AG09309 (cell line): ENCODE results near the gene PRMT9.

ENCODE experiments used
- DNase-seq: peaks from one replicate; pipeline ENCODE4 v3.0.0-alpha.2; 2010; ENCODE audit warnings: low read depth
- H3K4me3 ChIP-seq: 2 replicates; pipeline ENCODE4 v1.5.1; 2011; ENCODE audit warnings: mild to moderate bottlenecking, low read depth, low read length, moderate library complexity; ENCODE audit not compliant: control insufficient read depth
- CTCF ChIP-seq: IDR thresholded peaks from 2 replicates; pipeline ENCODE4 v1.5.1; 2011; ENCODE audit warnings: mild to moderate bottlenecking, low read depth, low read length, inconsistent platforms; ENCODE audit not compliant: insufficient read depth, control insufficient read depth; ENCODE audit errors: missing control alignments

Gene PRMT9

GRCh38 chr4:147658501-147658900, 25.5 kb downstream of the PRMT9 start:
- TF ChIP-seq CTCF, result no peak
- no peak overlapping the region for H3K4me3 ChIP-seq

GRCh38 chr4:147655639-147656038, 28.3 kb downstream of the PRMT9 start:
- no peak for DNase-seq
- no peak overlapping the region for H3K4me3 ChIP-seq
- TF ChIP-seq CTCF, result no peak

More at GRCh38 chr4:147658501-147658900, 25.5 kb downstream of the PRMT9 start:
- no peak for DNase-seq

- TF ChIP-seq CTCF, result no peak
- DNase-seq, result no peak
- no peak overlapping the region for H3K4me3 ChIP-seq
Measured at GRCh38 chr4:147651563-147651962, 32.4 kb downstream of the PRMT9 start.

- no peak for DNase-seq
- H3K4me3 ChIP-seq, result no peak overlapping the region
- TF ChIP-seq CTCF, result no peak
Measured at GRCh38 chr4:147648656-147649055, 35.3 kb downstream of the PRMT9 start.

- no peak overlapping the region for H3K4me3 ChIP-seq
- DNase-seq, result no peak
- no peak for TF ChIP-seq CTCF
Measured at GRCh38 chr4:147645099-147645498, 38.9 kb downstream of the PRMT9 start.

- no peak for DNase-seq
- H3K4me3 ChIP-seq, result no peak overlapping the region
- TF ChIP-seq CTCF, result no peak
Measured at GRCh38 chr4:147644471-147644870, 39.5 kb downstream of the PRMT9 start.

GRCh38 chr4:147643616-147644015, 40.3 kb downstream of the PRMT9 start:
- no peak for DNase-seq
- TF ChIP-seq CTCF, result no peak
- H3K4me3 ChIP-seq, result no peak overlapping the region
